DND-41 (cell line): ENCODE measurements around the gene SERTAD2.

Experiments
- ATAC-seq: fragments of 200-7000 bp; cut with Tn5 transposase; 3 replicates; pipeline ENCODE4 v1.9.1; 2021; ENCODE audit warnings: low read depth; ENCODE audit not compliant: insufficient read depth
- DNase-seq: peaks from one replicate; pipeline ENCODE4 v3.0.0-alpha.2; 2020
- H2AFZ ChIP-seq: 2 replicates; pipeline ENCODE4 v1.6.0; 2012; ENCODE audit warnings: low read depth, low read length
- H3K27ac ChIP-seq: 2 replicates; pipeline ENCODE4 v1.5.1; 2012; ENCODE audit warnings: low read length, inconsistent platforms
- H3K27me3 ChIP-seq: fragments of 200-600 bp; sonication (generic); 2 replicates; pipeline ENCODE4 v1.6.0; 2012; ENCODE audit warnings: low read length, mild to moderate bottlenecking, inconsistent platforms; ENCODE audit not compliant: insufficient read depth, poor library complexity
- H3K36me3 ChIP-seq: 2 replicates; pipeline ENCODE4 v1.5.1; 2012; ENCODE audit warnings: low read length, inconsistent platforms; ENCODE audit not compliant: insufficient read depth
- H3K4me1 ChIP-seq: 2 replicates; pipeline ENCODE4 v1.5.1; 2012; ENCODE audit warnings: mild to moderate bottlenecking, low read length; ENCODE audit not compliant: insufficient read depth
- H3K4me2 ChIP-seq: 2 replicates; pipeline ENCODE4 v1.6.0; 2012; ENCODE audit warnings: mild to moderate bottlenecking, moderate library complexity, low read length, inconsistent platforms; ENCODE audit not compliant: insufficient read depth
- H3K4me3 ChIP-seq, 2 experiments: fragments of 200-600 bp in 1 of 2; shearing (Covaris generic) in 1 of 2; 2 replicates each; pipeline ENCODE4 v1.5.1; 2012 to 2016; ENCODE audit warnings: inconsistent platforms in 2 of 2, low read length in 2 of 2, mild to moderate bottlenecking in 2 of 2, low read depth in 1 of 2, moderate library complexity in 1 of 2
- H3K79me2 ChIP-seq: 2 replicates; pipeline ENCODE4 v1.6.0; 2012; ENCODE audit warnings: low read length, inconsistent platforms; ENCODE audit not compliant: insufficient read depth
- H3K9ac ChIP-seq: 2 replicates; pipeline ENCODE4 v1.6.0; 2012; ENCODE audit warnings: low read depth, mild to moderate bottlenecking, inconsistent platforms, low read length, moderate library complexity
- H3K9me3 ChIP-seq: 2 replicates; pipeline ENCODE4 v1.5.1; 2012; ENCODE audit warnings: low read length, moderate library complexity, mild to moderate bottlenecking, inconsistent platforms; ENCODE audit not compliant: insufficient read depth, severe bottlenecking
- H4K20me1 ChIP-seq: 2 replicates; pipeline ENCODE4 v1.6.0; 2012; ENCODE audit warnings: low read length; ENCODE audit not compliant: insufficient read depth
- EZH2 ChIP-seq: IDR thresholded peaks from 3 replicates; pipeline ENCODE4 v1.6.1; 2012; ENCODE audit warnings: borderline replicate concordance, low read depth, mild to moderate bottlenecking, moderate library complexity, low read length, inconsistent platforms; ENCODE audit not compliant: severe bottlenecking
- TF ChIP-seq, protein P1 (sequence below): IDR thresholded peaks from 2 replicates; pipeline ENCODE4 v1.5.1; 2012; ENCODE audit warnings: borderline replicate concordance, low read length, moderate library complexity, mild to moderate bottlenecking; ENCODE audit not compliant: poor library complexity, severe bottlenecking; ENCODE audit errors: extremely low read depth

Gene SERTAD2

DNA sequence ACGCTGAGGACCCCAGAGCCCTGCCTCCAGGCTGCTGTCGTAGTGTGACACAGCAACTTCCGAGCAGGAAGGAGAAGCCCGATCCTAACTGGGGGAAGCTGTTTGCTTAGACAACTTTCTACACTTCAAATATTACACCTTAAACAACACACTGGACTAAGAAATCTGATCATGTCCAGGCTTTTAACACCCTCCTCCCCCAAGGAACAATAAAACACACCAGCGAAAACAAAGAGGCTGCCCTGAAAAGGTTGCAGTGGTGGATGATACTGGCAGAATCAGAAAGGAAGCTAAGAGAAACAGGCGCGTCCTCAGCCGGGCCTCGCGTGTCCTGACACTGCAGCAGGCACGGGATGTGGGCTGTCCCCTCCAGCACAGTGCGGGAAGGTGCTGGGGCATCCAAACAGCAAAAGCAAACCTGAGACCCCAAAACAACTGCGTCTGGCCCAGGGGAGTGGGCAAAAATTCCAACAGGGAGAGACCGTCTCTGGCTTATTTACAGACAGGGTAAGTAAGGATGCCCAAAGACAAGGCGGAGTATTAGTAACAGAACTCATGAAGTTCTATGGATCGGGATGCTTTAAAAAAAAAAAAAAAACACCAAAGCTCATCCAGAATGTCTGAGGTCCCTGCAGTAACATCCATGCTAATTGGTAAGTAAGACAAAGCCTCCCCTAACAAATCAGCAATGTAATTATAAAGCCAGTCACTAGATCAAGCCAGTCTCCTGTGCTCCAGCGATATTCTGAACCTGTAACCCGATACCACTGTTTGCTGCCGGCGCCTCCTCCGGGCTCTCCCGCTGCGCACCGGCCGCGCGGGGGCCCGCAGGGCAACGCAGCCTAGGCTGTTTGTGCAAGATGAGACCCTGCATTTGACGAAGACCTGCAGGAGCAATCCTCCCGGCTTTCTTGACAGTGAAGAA is 9.0 kb downstream of the SERTAD2 start:
- peak; percentile 93 for ATAC-seq
- Histone ChIP-seq H3K4me2 (peak overlapping the region; percentile 83), H3K79me2 (peaks cover 67% of the 10 kb centered on the region), H2AFZ (peak overlapping the region; percentile 87), H3K36me3 (no peaks in the 10 kb centered on the region), H3K9ac (peak overlapping the region; percentile 69), H4K20me1 (peaks cover 21% of the 10 kb centered on the region), H3K27ac (peak overlapping the region; percentile 94), H3K9me3 (no peaks in the 10 kb centered on the region), H3K4me3 (peak overlapping the region; percentile 42 to 74; a peak in 3 of 4 replicates), H3K4me1 (peaks cover 26% of the 10 kb centered on the region), H3K27me3 (no peaks in the 10 kb centered on the region)
- TF ChIP-seq EZH2: no peak
- TF ChIP-seq, protein P1, sequence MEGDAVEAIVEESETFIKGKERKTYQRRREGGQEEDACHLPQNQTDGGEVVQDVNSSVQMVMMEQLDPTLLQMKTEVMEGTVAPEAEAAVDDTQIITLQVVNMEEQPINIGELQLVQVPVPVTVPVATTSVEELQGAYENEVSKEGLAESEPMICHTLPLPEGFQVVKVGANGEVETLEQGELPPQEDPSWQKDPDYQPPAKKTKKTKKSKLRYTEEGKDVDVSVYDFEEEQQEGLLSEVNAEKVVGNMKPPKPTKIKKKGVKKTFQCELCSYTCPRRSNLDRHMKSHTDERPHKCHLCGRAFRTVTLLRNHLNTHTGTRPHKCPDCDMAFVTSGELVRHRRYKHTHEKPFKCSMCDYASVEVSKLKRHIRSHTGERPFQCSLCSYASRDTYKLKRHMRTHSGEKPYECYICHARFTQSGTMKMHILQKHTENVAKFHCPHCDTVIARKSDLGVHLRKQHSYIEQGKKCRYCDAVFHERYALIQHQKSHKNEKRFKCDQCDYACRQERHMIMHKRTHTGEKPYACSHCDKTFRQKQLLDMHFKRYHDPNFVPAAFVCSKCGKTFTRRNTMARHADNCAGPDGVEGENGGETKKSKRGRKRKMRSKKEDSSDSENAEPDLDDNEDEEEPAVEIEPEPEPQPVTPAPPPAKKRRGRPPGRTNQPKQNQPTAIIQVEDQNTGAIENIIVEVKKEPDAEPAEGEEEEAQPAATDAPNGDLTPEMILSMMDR: peak; percentile 27
- peak; percentile 89 for DNase-seq

DNA sequence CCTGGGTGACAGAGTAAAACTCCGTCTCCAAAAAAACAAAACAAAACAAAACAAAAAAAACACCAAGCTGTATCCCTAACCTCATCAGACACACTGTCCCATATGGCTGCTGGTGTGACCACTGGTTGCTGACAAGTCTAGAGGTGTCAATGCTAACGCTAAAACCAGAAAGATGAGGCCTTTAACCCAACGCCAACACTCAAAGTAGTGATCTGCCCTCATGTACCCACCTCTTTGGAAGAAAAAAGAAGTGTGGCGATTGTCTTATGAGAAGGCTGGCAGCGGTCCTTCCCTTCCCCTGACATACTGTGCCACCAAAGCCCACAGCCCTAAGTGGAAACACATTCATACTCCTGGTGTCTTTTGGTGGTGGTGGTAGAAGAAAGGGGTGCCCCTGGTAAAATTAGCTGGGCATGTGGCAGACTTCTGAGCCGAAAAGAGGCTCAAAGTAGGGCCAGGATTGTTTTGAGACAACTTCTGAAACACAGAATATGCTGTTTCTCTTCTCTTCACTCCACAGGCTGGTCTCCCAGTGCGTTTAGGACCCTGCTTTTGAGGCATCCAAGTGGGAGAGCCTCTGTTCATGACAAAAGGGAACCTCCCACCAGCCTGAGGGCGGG is 9.8 kb downstream of the SERTAD2 start:
- DNase-seq (no peak), ATAC-seq (peak; percentile 0; the same call in 1 of the 3 replicates)
- Histone ChIP-seq H3K4me1 (peaks cover 26% of the 10 kb centered on the region), H3K27me3 (no peaks in the 10 kb centered on the region), H4K20me1 (peaks cover 14% of the 10 kb centered on the region), H3K36me3 (no peaks in the 10 kb centered on the region), H3K9me3 (no peaks in the 10 kb centered on the region), H3K9ac (peak overlapping the region; percentile 69), H2AFZ (peak overlapping the region; percentile 87), H3K4me2 (peak overlapping the region; percentile 83), H3K4me3 (peak overlapping the region in 1 of 2 experiments; percentile 74; a peak in 3 of 4 replicates), H3K27ac (peak overlapping the region; percentile 94), H3K79me2 (peaks cover 66% of the 10 kb centered on the region)
- TF ChIP-seq, protein P1: no peak
- TF ChIP-seq EZH2: no peak

DNA sequence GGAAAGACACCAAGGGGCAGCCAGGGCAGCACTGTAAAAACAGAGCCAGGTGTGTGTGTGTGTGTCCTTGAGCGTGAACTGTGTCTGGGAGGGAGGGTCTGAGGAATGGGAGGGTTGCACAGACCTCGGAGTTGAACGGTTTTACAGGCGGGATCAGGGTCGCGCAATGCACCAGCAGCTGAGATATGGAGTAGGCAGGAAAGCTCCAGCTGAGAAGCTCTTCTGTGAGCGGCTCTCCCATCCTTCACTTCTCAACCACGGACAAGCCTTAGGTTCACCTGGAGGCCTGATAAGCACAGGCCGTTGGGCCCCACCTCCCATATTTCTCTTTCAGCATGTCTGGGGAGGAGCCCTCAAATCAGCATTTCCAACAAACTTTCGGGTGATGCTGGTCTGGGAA is 12.1 kb downstream of the SERTAD2 start:
- no peak overlapping the region for H3K4me2 ChIP-seq
- H3K27me3 ChIP-seq: no peaks in the 10 kb centered on the region
- H3K4me3 ChIP-seq: no peak overlapping the region
- peaks cover 59% of the 10 kb centered on the region for H3K79me2 ChIP-seq
- H3K36me3 ChIP-seq: peaks cover 2% of the 10 kb centered on the region; the same call in 1 of the 2 replicates
- H3K9ac ChIP-seq: no peak overlapping the region
- DNase-seq: no peak
- H3K9me3 ChIP-seq: no peaks in the 10 kb centered on the region
- H3K4me1 ChIP-seq: peaks cover 24% of the 10 kb centered on the region
- no peak overlapping the region for H3K27ac ChIP-seq
- no peak for ATAC-seq
- TF ChIP-seq, protein P1: no peak
- TF ChIP-seq EZH2: no peak
- no peak overlapping the region for H2AFZ ChIP-seq
- H4K20me1 ChIP-seq: peaks cover 21% of the 10 kb centered on the region; the same call in 1 of the 2 replicates
